Prostate gland (tissue), 2 donors: Measurements from ENCODE around the gene ARSB. TPM values are rescaled to one million over a fixed set of nuclear protein-coding genes. Genes with fewer than 3 reads are reported as not detected.

Experiments used
- DNase-seq: peaks from one replicate; pipeline ENCODE4 v3.0.0-alpha.2; 2019; ENCODE audit warnings: low spot score
- H3K27ac ChIP-seq, 2 donors: fragments of 200-600 bp; sonication (generic); 2 replicates each; pipeline ENCODE4 v1.5.1; 2017 to 2019
- H3K27me3 ChIP-seq: fragments of 200-600 bp; sonication (generic); replicated peaks from 2 replicates; pipeline ENCODE4 v1.5.1; 2019; ENCODE audit not compliant: insufficient read depth
- H3K36me3 ChIP-seq, 2 donors: fragments of 200-600 bp; sonication (generic); 1 replicate in 1 of 2; 2 replicates in 1 of 2; pipeline versions ENCODE4 v1.5.1 to v1.8.1; 2017 to 2019
- H3K4me1 ChIP-seq: fragments of 200-600 bp; sonication (generic); replicated peaks from 2 replicates; pipeline ENCODE4 v1.5.1; 2019
- H3K4me3 ChIP-seq, 2 donors: fragments of 200-600 bp; sonication (generic); 2 replicates each; pipeline ENCODE4 v1.5.1; 2017 to 2019
- H3K9me3 ChIP-seq: fragments of 200-600 bp; sonication (generic); 2 replicates; pipeline ENCODE4 v1.5.1; 2017
- POLR2A ChIP-seq: fragments of 450-650 bp; IDR thresholded peaks from one replicate; pipeline ENCODE4 v1.6.1; 2016; ENCODE audit warnings: antibody characterized with exemption, mild to moderate bottlenecking
- POLR2AphosphoS5 ChIP-seq: sonication (generic); formaldehyde crosslinking; IDR thresholded peaks from one replicate; pipeline ENCODE4 v1.6.1; 2017; ENCODE audit warnings: antibody characterized with exemption
- WGBS: methylation state at CpG from one replicate; pipeline ENCODE4 v1.1.5; 2018; 5-methylcytosine and 5-hydroxymethylcytosine counted together
- intact Hi-C: fragments of 100-400 bp; cut with DNase I; formaldehyde crosslinking; loops from one replicate; pipeline ENCODE4 v1.14.2; 2022
- total RNA-seq, 2 donors: library from RNA; depleted of rRNA; stranded (reverse); fragments of >200 nt; gene quantifications; one replicate each; pipeline ENCODE4 v1.1.0, GENCODE V29; 2016
- TF ChIP-seq, protein P1 (sequence below), 4 experiments: fragments of 200-600 bp in 2 of 4; fragments of 450-650 bp in 2 of 4; sonication (generic) in 2 of 4; IDR thresholded peaks; 1 replicate in 3 of 4; 2 replicates in 1 of 4; pipeline ENCODE4 v1.5.1; 2016 to 2019; ENCODE audit warnings: antibody characterized with exemption in 4 of 4, mild to moderate bottlenecking in 2 of 4, moderate library complexity in 2 of 4

ARSB gene
- total RNA-seq, 2 donors from 2014 or later: 5.4 to 14.9 TPM

GRCh38 chr5:78974601-78975000 lies 10.5 kb downstream of the ARSB start:
- TF ChIP-seq, protein P1, sequence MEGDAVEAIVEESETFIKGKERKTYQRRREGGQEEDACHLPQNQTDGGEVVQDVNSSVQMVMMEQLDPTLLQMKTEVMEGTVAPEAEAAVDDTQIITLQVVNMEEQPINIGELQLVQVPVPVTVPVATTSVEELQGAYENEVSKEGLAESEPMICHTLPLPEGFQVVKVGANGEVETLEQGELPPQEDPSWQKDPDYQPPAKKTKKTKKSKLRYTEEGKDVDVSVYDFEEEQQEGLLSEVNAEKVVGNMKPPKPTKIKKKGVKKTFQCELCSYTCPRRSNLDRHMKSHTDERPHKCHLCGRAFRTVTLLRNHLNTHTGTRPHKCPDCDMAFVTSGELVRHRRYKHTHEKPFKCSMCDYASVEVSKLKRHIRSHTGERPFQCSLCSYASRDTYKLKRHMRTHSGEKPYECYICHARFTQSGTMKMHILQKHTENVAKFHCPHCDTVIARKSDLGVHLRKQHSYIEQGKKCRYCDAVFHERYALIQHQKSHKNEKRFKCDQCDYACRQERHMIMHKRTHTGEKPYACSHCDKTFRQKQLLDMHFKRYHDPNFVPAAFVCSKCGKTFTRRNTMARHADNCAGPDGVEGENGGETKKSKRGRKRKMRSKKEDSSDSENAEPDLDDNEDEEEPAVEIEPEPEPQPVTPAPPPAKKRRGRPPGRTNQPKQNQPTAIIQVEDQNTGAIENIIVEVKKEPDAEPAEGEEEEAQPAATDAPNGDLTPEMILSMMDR (IDR thresholded peaks at IDR 0.05): no peak
- TF ChIP-seq POLR2AphosphoS5 (no peak), POLR2A (no peak)
- Histone ChIP-seq H3K9me3 (no peaks in the 10 kb centered on the region), H3K27me3 (no peaks in the 10 kb centered on the region), H3K27ac (no peak overlapping the region), H3K4me3 (no peak overlapping the region), H3K4me1 (no peaks in the 10 kb centered on the region), H3K36me3 (no peaks in the 10 kb centered on the region)
- WGBS: 53% methylated on average over 2 of the region's 2 CpGs
- no peak for DNase-seq
- intact Hi-C loops: no loop called here

DNA sequence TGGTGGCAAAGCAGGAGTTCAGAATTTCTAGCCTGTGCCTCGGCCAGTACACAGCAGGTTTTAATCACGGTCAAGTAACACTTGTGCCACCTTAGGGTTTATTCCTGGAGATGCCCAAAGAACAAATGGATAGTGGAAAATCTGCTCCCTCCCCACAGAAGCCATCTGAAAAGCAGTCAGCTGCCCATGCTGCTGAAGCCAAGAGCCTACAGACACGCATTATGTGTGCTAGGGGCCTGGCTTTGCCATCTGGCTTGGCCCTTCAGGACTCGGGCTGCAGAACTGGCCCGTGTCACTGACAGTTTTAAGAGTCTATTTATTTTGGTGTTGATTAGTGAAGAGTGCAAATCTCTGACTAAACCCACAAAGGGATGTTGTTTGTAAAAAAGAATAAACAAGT lies 11.1 kb downstream of the ARSB start:
- intact Hi-C loops: no loop called here
- Histone ChIP-seq H3K4me1 (no peaks in the 10 kb centered on the region), H3K27me3 (no peaks in the 10 kb centered on the region), H3K27ac (no peak overlapping the region), H3K9me3 (no peaks in the 10 kb centered on the region), H3K36me3 (no peaks in the 10 kb centered on the region), H3K4me3 (no peak overlapping the region)
- TF ChIP-seq, protein P1 (IDR thresholded peaks at IDR 0.05): no peak
- TF ChIP-seq POLR2AphosphoS5: no peak
- TF ChIP-seq POLR2A: no peak
- 58% methylated on average over 5 of the region's 5 CpGs for WGBS
- DNase-seq: no peak

- WGBS: 10% methylated on average over 7 of the region's 7 CpGs
- H3K27ac ChIP-seq: no peak overlapping the region
Observed at GRCh38 chr5:78972654-78973428, 12.3 kb downstream of the ARSB start.

DNA sequence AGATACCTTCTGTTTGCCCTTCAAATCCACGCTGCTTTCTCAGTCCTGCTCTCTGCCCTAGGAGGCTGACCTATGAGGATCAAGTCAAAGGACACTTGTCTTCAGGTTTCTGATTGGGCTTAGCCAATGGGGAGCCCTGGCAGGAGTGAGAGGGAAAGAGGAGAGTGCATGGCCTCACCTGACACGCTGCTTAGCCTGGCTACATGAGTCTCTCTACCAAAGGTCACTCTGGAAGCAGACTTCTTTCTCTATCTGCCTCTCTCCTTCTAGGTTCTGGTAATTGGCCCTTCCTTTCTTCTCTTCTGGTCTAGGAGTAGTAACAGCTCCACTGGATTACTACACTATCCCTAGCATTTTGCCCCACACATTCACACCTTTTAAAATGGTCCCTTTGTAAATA lies 13.1 kb downstream of the ARSB start:
- TF ChIP-seq, protein P1 (IDR thresholded peaks at IDR 0.05): no peak
- TF ChIP-seq POLR2AphosphoS5 (no peak), POLR2A (no peak)
- no peaks in the 10 kb centered on the region for H3K9me3 ChIP-seq
- H3K36me3 ChIP-seq: no peaks in the 10 kb centered on the region
- no peak overlapping the region for H3K4me3 ChIP-seq
- H3K27ac ChIP-seq: no peak overlapping the region
- no peak for DNase-seq
- H3K27me3 ChIP-seq: no peaks in the 10 kb centered on the region
- 94% methylated on average over 2 of the region's 2 CpGs for WGBS
- H3K4me1 ChIP-seq: no peaks in the 10 kb centered on the region
- intact Hi-C loops: no loop called here

More at GRCh38 chr5:78972654-78973428, 12.3 kb downstream of the ARSB start:
- no peaks in the 10 kb centered on the region for H3K36me3 ChIP-seq
- H3K4me1 ChIP-seq: no peaks in the 10 kb centered on the region
- TF ChIP-seq POLR2A: no peak
- TF ChIP-seq, protein P1 (IDR thresholded peaks at IDR 0.05): no peak
- peak; percentile 70 for TF ChIP-seq POLR2AphosphoS5
- H3K27me3 ChIP-seq: no peaks in the 10 kb centered on the region
- peak; percentile 46 for DNase-seq
- intact Hi-C loops: no loop called here
- H3K9me3 ChIP-seq: no peaks in the 10 kb centered on the region
- no peak overlapping the region for H3K4me3 ChIP-seq

- Histone ChIP-seq H3K4me3 (no peak overlapping the region), H3K27me3 (no peaks in the 10 kb centered on the region), H3K36me3 (no peaks in the 10 kb centered on the region), H3K27ac (no peak overlapping the region), H3K9me3 (no peaks in the 10 kb centered on the region), H3K4me1 (no peaks in the 10 kb centered on the region)
- WGBS: 59% methylated on average over 5 of the region's 5 CpGs
- intact Hi-C loops: loop anchor here (10.0 kb wide), 2 partner anchors 314 to 644 kb away; no protein-coding TSS in a partner anchor
- no peak for DNase-seq
- TF ChIP-seq, protein P1 (IDR thresholded peaks at IDR 0.05): no peak
- TF ChIP-seq POLR2AphosphoS5 (no peak), POLR2A (no peak)
Observed at GRCh38 chr5:78968781-78969180, 16.3 kb downstream of the ARSB start.
